CD14-positive monocyte (primary cell): Measurements from ENCODE around the gene TRAF1. TPM values are rescaled to one million over a fixed set of nuclear protein-coding genes. Genes with fewer than 3 reads are reported as not detected.
"Not testable (repeated sequence)": the region's sequence is repeated elsewhere in the genome, so short reads cannot be mapped to it uniquely, and the experiment has no call there.

Experiments
- DNase-seq, 3 donors: peaks; one replicate each; pipeline ENCODE4 v3.0.0-alpha.2; 2011 to 2022
- H2AFZ ChIP-seq: 2 replicates; pipeline ENCODE4 v1.6.0; 2012; ENCODE audit warnings: mild to moderate bottlenecking, low read depth, low read length, inconsistent platforms; ENCODE audit not compliant: insufficient read depth, poor library complexity, severe bottlenecking
- H3K27ac ChIP-seq, 2 donors: 1 replicate in 1 of 2; 2 replicates in 1 of 2; pipeline ENCODE4 v1.5.1; 2012 to 2013; ENCODE audit warnings: low read length in 2 of 2, control low read depth in 1 of 2, inconsistent platforms in 1 of 2, low read depth in 1 of 2, mild to moderate bottlenecking in 1 of 2
- H3K27me3 ChIP-seq, 2 donors: one replicate each; pipeline versions ENCODE4 v1.6.0 to v1.6.1; 2011 to 2013; ENCODE audit warnings: low read length in 2 of 2; ENCODE audit not compliant: control insufficient read depth in 2 of 2, insufficient read depth in 2 of 2
- H3K36me3 ChIP-seq, 2 donors: replicated peaks in 1 of 2; 1 replicate in 1 of 2; 2 replicates in 1 of 2; pipeline versions ENCODE4 v1.5.1 to v1.6.1; 2012 to 2013; ENCODE audit warnings: low read length in 2 of 2, control low read depth in 1 of 2, inconsistent platforms in 1 of 2, mild to moderate bottlenecking in 1 of 2; ENCODE audit not compliant: insufficient read depth in 2 of 2, control insufficient read depth in 1 of 2
- H3K4me1 ChIP-seq, 2 donors: 1 replicate in 1 of 2; 2 replicates in 1 of 2; pipeline versions ENCODE4 v1.5.1 to v1.6.1; 2012 to 2013; ENCODE audit warnings: low read length in 2 of 2, control low read depth in 1 of 2, inconsistent platforms in 1 of 2, mild to moderate bottlenecking in 1 of 2, moderate library complexity in 1 of 2; ENCODE audit not compliant: insufficient read depth in 2 of 2, control insufficient read depth in 1 of 2
- H3K4me2 ChIP-seq: replicated peaks from 2 replicates; pipeline ENCODE3; 2012; ENCODE audit warnings: low read length, moderate library complexity, mild to moderate bottlenecking; ENCODE audit not compliant: poor library complexity, severe bottlenecking; ENCODE audit errors: extremely low read depth
- H3K4me3 ChIP-seq, 3 experiments: fragments of 200-600 bp in 1 of 3; sonication (generic) in 1 of 3; replicated peaks in 1 of 3; 1 replicate in 2 of 3; 2 replicates in 1 of 3; pipeline ENCODE4 v1.5.1; 2011 to 2013; ENCODE audit warnings: low read length in 3 of 3, mild to moderate bottlenecking in 3 of 3, control low read depth in 2 of 3, low read depth in 2 of 3, inconsistent platforms in 1 of 3, moderate library complexity in 1 of 3
- H3K79me2 ChIP-seq: 2 replicates; pipeline ENCODE4 v1.6.0; 2012; ENCODE audit warnings: mild to moderate bottlenecking, control low read depth, inconsistent platforms, low read length, moderate library complexity; ENCODE audit not compliant: insufficient read depth
- H3K9ac ChIP-seq: 2 replicates; pipeline ENCODE4 v1.6.0; 2017; ENCODE audit warnings: low read length, mild to moderate bottlenecking; ENCODE audit not compliant: insufficient read depth, poor library complexity, severe bottlenecking
- H3K9me3 ChIP-seq, 2 donors: replicated peaks in 1 of 2; 1 replicate in 1 of 2; 2 replicates in 1 of 2; pipeline versions ENCODE4 v1.5.1 to v1.6.1; 2012 to 2013; ENCODE audit warnings: low read length in 2 of 2, control low read depth in 1 of 2; ENCODE audit not compliant: control insufficient read depth in 1 of 2, insufficient read depth in 1 of 2
- H4K20me1 ChIP-seq: 2 replicates; pipeline ENCODE4 v1.6.0; 2012; ENCODE audit warnings: mild to moderate bottlenecking, low read length, control low read depth, moderate library complexity; ENCODE audit not compliant: insufficient read depth
- H3K27ac Mint-ChIP-seq, 7 donors: one replicate each; pipeline ENCODE4 v1.8.0; 2020; ENCODE audit warnings: mild to moderate bottlenecking in 7 of 7, mixed read lengths in 7 of 7, moderate library complexity in 6 of 7, inconsistent platforms in 2 of 7
- H3K27me3 Mint-ChIP-seq, 3 donors: one replicate each; pipeline ENCODE4 v1.8.0; 2021 to 2022; ENCODE audit warnings: low read depth in 3 of 3, mild to moderate bottlenecking in 3 of 3, mixed read lengths in 3 of 3, moderate library complexity in 3 of 3, inconsistent platforms in 1 of 3
- H3K36me3 Mint-ChIP-seq, 2 donors: one replicate each; pipeline ENCODE4 v1.8.0; 2020; ENCODE audit warnings: mixed read lengths in 2 of 2, inconsistent platforms in 1 of 2, mild to moderate bottlenecking in 1 of 2
- H3K4me1 Mint-ChIP-seq: one replicate; pipeline ENCODE4 v1.8.0; 2020; ENCODE audit warnings: mild to moderate bottlenecking, mixed read lengths
- H3K4me3 Mint-ChIP-seq, 2 donors: one replicate each; pipeline ENCODE4 v1.8.0; 2020; ENCODE audit warnings: mild to moderate bottlenecking in 2 of 2, mixed read lengths in 2 of 2, moderate library complexity in 1 of 2
- H3K9me3 Mint-ChIP-seq, 7 donors: one replicate each; pipeline ENCODE4 v1.8.0; 2020 to 2022; ENCODE audit warnings: mixed read lengths in 7 of 7, mild to moderate bottlenecking in 6 of 7, moderate library complexity in 6 of 7, inconsistent platforms in 2 of 7
- CTCF ChIP-seq: fragments of 200-600 bp; IDR thresholded peaks from one replicate; pipeline ENCODE4 v1.8.0; 2022; ENCODE audit warnings: antibody characterized with exemption, mild to moderate bottlenecking
- WGBS: methylation state at CpG from one replicate; pipeline ENCODE4 v1.1.5; 2013; ENCODE audit warnings: missing lambda C conversion rate; ENCODE audit not compliant: insufficient coverage; 5-methylcytosine and 5-hydroxymethylcytosine counted together
- intact Hi-C, 2 donors: fragments of 100-400 bp; cut with micrococcal nuclease; formaldehyde crosslinking; loops; one replicate each; pipeline versions ENCODE4 v1.15.0 to v1.15.1; 2023
- polyA plus RNA-seq, 3 donors: library from polyadenylated mRNA; depleted of rRNA in 1 of 3; unstranded in 2 of 3; stranded (reverse) in 1 of 3; fragments of 300-500 nt in 2 of 3; fragments of >200 nt in 1 of 3; fragmentation: Illumina TruSeq in 2 of 3; gene quantifications; 1 replicate in 2 of 3; 2 replicates in 1 of 3; pipeline ENCODE4 v1.2.3, GENCODE V29; 2012 to 2021

Gene TRAF1
- polyA plus RNA-seq, 3 donors: 0.15 to 22.8 (median 0.74) TPM

- Histone ChIP-seq H2AFZ (no peak overlapping the region), H3K27me3 (no peaks in the 10 kb centered on the region), H3K4me3 (no peak overlapping the region), H3K4me2 (no peak overlapping the region), H3K27ac (no peak overlapping the region), H3K36me3 (no peaks in the 10 kb centered on the region), H4K20me1 (no peaks in the 10 kb centered on the region), H3K9ac (no peak overlapping the region), H3K9me3 (no peaks in the 10 kb centered on the region), H3K4me1 (no peaks in the 10 kb centered on the region), H3K79me2 (no peaks in the 10 kb centered on the region)
- Mint-ChIP-seq H3K27ac (no peak overlapping the region), H3K9me3 (peaks cover 0 to 3% (median 0%) of the 10 kb centered on the region in 7 donors), H3K4me1 (peaks cover 8% of the 10 kb centered on the region), H3K4me3 (no peak overlapping the region), H3K36me3 (peaks cover 4 to 6% of the 10 kb centered on the region in 2 donors), H3K27me3 (no peaks in the 10 kb centered on the region)
- intact Hi-C loops: no loop called here
- TF ChIP-seq CTCF: no peak
- WGBS: 100% methylated on average over 2 of the region's 2 CpGs
- DNase-seq: no peak
Measured at GRCh38 chr9:120974181-120974580, 47.6 kb upstream of the TRAF1 start.

- Histone ChIP-seq H3K9me3 (no peaks in the 10 kb centered on the region), H3K36me3 (no peaks in the 10 kb centered on the region), H3K4me1 (no peaks in the 10 kb centered on the region), H3K27me3 (no peaks in the 10 kb centered on the region), H3K4me2 (no peak overlapping the region), H4K20me1 (no peaks in the 10 kb centered on the region), H3K9ac (no peak overlapping the region), H2AFZ (no peak overlapping the region), H3K27ac (no peak overlapping the region), H3K79me2 (no peaks in the 10 kb centered on the region), H3K4me3 (no peak overlapping the region)
- Mint-ChIP-seq H3K27ac (no peak overlapping the region), H3K4me3 (no peak overlapping the region), H3K9me3 (no peaks in the 10 kb centered on the region), H3K27me3 (no peaks in the 10 kb centered on the region), H3K4me1 (peaks cover 8% of the 10 kb centered on the region), H3K36me3 (peaks cover 4 to 10% of the 10 kb centered on the region in 2 donors)
- no peak for DNase-seq
- TF ChIP-seq CTCF: no peak
- intact Hi-C loops: no loop called here
Measured at GRCh38 chr9:120971938-120972337, 45.3 kb upstream of the TRAF1 start.

GRCh38 chr9:120971471-120971870 is 44.9 kb upstream of the TRAF1 start:
- H3K9me3 Mint-ChIP-seq, DNase-seq: not testable (repeated sequence)

More at GRCh38 chr9:120971471-120971870, 44.9 kb upstream of the TRAF1 start:
- intact Hi-C loops, H3K36me3 ChIP-seq, H3K27ac Mint-ChIP-seq, H3K36me3 Mint-ChIP-seq, H3K27ac ChIP-seq, H3K4me2 ChIP-seq, H3K79me2 ChIP-seq, H3K27me3 ChIP-seq, H3K9me3 ChIP-seq, H2AFZ ChIP-seq, H3K4me3 ChIP-seq, H3K4me1 ChIP-seq, H3K4me1 Mint-ChIP-seq, H3K4me3 Mint-ChIP-seq, H4K20me1 ChIP-seq, H3K9ac ChIP-seq, H3K27me3 Mint-ChIP-seq: not testable (repeated sequence)
- WGBS: 96% methylated on average over 8 of the region's 9 CpGs
